GM12878 (cell line): ENCODE data around the gene ZNF783. TPM values are rescaled to one million over a fixed set of nuclear protein-coding genes. Genes with fewer than 3 reads are reported as not detected.

ENCODE experiments used
- ATAC-seq: fragments of 200-7000 bp; cut with Tn5 transposase; 3 replicates; pipeline ENCODE4 v1.9.1; 2020; ENCODE audit warnings: mild to moderate bottlenecking, moderate library complexity
- BruUV-seq: library from RNA; stranded (reverse); fragments of 400-500 nt; replicated peaks from 2 replicates; lab custom pipeline; 2021; lab: Mats Ljungman, UMichigan
- CTCF ChIA-PET: fragments of 300-600 bp; sonication (Branson Sonifier 250); formaldehyde crosslinking; extraction: SDS; loops from one replicate; lab custom pipeline; 2021; ENCODE audit warnings: inconsistent platforms; lab: Yijun Ruan, JAX
- POLR2A ChIA-PET: fragments of 350-600 bp; formaldehyde crosslinking; extraction: SDS; loops from one replicate; lab custom pipeline; 2021; ENCODE audit warnings: inconsistent platforms; lab: Charles Lee
- RAD21 ChIA-PET: fragments of 300-600 bp; sonication (Branson Sonifier 250); formaldehyde crosslinking; loops from one replicate; lab custom pipeline; 2023; ENCODE audit warnings: antibody characterized with exemption; ENCODE audit not compliant: unreplicated experiment; lab: Charles Lee
- SMC1A ChIA-PET: fragments of 300-600 bp; sonication (Branson Sonifier 250); formaldehyde crosslinking; loops from one replicate; lab custom pipeline; 2023; ENCODE audit not compliant: unreplicated experiment, uncharacterized antibody; lab: Charles Lee
- DNase-seq: peaks from one replicate; pipeline ENCODE4 v3.0.0-alpha.2; 2011; ENCODE audit warnings: low read depth, low spot score
- FAIRE-seq: peaks from 3 replicates; lab custom pipeline; 2011; peaks lifted over from hg19 to GRCh38; lab: Jason Lieb, UNC
- H2AFZ ChIP-seq: 2 replicates; pipeline ENCODE4 v1.6.0; 2011; ENCODE audit warnings: low read depth, low read length, control low read depth; ENCODE audit not compliant: control insufficient read depth
- H3K27ac ChIP-seq: 2 replicates; pipeline ENCODE4 v1.5.1; 2011; ENCODE audit warnings: control low read depth; ENCODE audit not compliant: control insufficient read depth, insufficient read depth
- H3K27me3 ChIP-seq, 2 experiments: replicated peaks in 1 of 2; 2 replicates each; pipeline versions ENCODE4 v1.6.0 to v1.6.1; 2011; ENCODE audit warnings: low read length in 1 of 2; ENCODE audit not compliant: control insufficient read depth in 2 of 2, insufficient read depth in 2 of 2
- H3K36me3 ChIP-seq, 2 experiments: 2 replicates each; pipeline ENCODE4 v1.5.1; 2011; ENCODE audit warnings: low read length in 1 of 2; ENCODE audit not compliant: control insufficient read depth in 2 of 2, insufficient read depth in 2 of 2
- H3K4me1 ChIP-seq: 2 replicates; pipeline ENCODE4 v1.6.1; 2011; ENCODE audit warnings: mild to moderate bottlenecking, low read length, moderate library complexity, mixed read lengths; ENCODE audit not compliant: control insufficient read depth, insufficient read depth
- H3K4me2 ChIP-seq: 2 replicates; pipeline ENCODE4 v1.6.0; 2011; ENCODE audit warnings: control low read depth; ENCODE audit not compliant: control insufficient read depth, insufficient read depth
- H3K4me3 ChIP-seq: fragments of 200-600 bp; sonication (generic); 2 replicates; pipeline ENCODE4 v1.5.1; 2016
- H3K79me2 ChIP-seq: 2 replicates; pipeline ENCODE4 v1.6.0; 2011; ENCODE audit warnings: low read length; ENCODE audit not compliant: control insufficient read depth, insufficient read depth
- H3K9ac ChIP-seq: 2 replicates; pipeline ENCODE4 v1.8.0; 2011; ENCODE audit warnings: low read length, control low read depth, mixed read lengths; ENCODE audit not compliant: control insufficient read depth, insufficient read depth
- H3K9me3 ChIP-seq: replicated peaks from 3 replicates; pipeline ENCODE4 v1.5.1; 2011; ENCODE audit warnings: mild to moderate bottlenecking, low read length; ENCODE audit not compliant: control insufficient read depth, insufficient read depth
- H4K20me1 ChIP-seq: 2 replicates; pipeline ENCODE4 v1.6.0; 2011; ENCODE audit not compliant: control insufficient read depth, insufficient read depth
- CHD2 ChIP-seq: IDR thresholded peaks from 2 replicates; pipeline ENCODE4 v1.6.1; 2011; ENCODE audit warnings: low read depth, low read length, improper control_type of control experiment, borderline replicate concordance
- DPF2 ChIP-seq: fragments of 450-650 bp; IDR thresholded peaks from 2 replicates; pipeline ENCODE4 v1.6.1; 2017; ENCODE audit warnings: mild to moderate bottlenecking
- HCFC1 ChIP-seq: fragments of 150-350 bp; IDR thresholded peaks from 2 replicates; pipeline ENCODE4 v1.6.1; 2014; ENCODE audit warnings: low read length
- IKZF1 ChIP-seq: fragments of 450-650 bp; conservative IDR thresholded peaks from 2 replicates; pipeline ENCODE4 v1.6.1; 2017; ENCODE audit warnings: antibody characterized with exemption, mild to moderate bottlenecking
- KAT2A ChIP-seq: conservative IDR thresholded peaks from 2 replicates; pipeline ENCODE4 v1.6.1; 2011; ENCODE audit warnings: low read depth, low read length; ENCODE audit not compliant: control insufficient read depth
- MAX ChIP-seq: IDR thresholded peaks from 2 replicates; pipeline ENCODE4 v1.6.1; 2012; ENCODE audit warnings: low read depth, low read length, improper control_type of control experiment
- MXI1 ChIP-seq: fragments of 150-350 bp; IDR thresholded peaks from 2 replicates; pipeline ENCODE4 v1.6.1; 2011; ENCODE audit warnings: low read depth, mild to moderate bottlenecking, inconsistent platforms, low read length, improper control_type of control experiment
- MYB ChIP-seq: fragments of 150-350 bp; IDR thresholded peaks from 2 replicates; pipeline ENCODE4 v1.6.1; 2014; ENCODE audit warnings: mild to moderate bottlenecking, low read depth, low read length, borderline replicate concordance
- NFIC ChIP-seq: IDR thresholded peaks from 2 replicates; pipeline ENCODE4 v1.6.1; 2012; ENCODE audit warnings: low read depth, mild to moderate bottlenecking, inconsistent platforms, low read length, moderate library complexity
- NFXL1 ChIP-seq: fragments of 450-650 bp; IDR thresholded peaks from 2 replicates; pipeline ENCODE4 v1.6.1; 2017; ENCODE audit warnings: antibody characterized with exemption, mild to moderate bottlenecking, borderline replicate concordance
- POLR2AphosphoS2 ChIP-seq: IDR thresholded peaks from 2 replicates; pipeline ENCODE4 v1.6.1; 2011; ENCODE audit warnings: low read depth, mild to moderate bottlenecking, low read length, improper control_type of control experiment, moderate library complexity
- RCOR1 ChIP-seq: conservative IDR thresholded peaks from 2 replicates; pipeline ENCODE4 v1.6.1; 2012; ENCODE audit warnings: low read depth, low read length, improper control_type of control experiment
- SMAD5 ChIP-seq: IDR thresholded peaks from 2 replicates; pipeline ENCODE4 v1.6.1; 2016; ENCODE audit warnings: antibody characterized with exemption, low read depth
- TCF12 ChIP-seq: IDR thresholded peaks from 2 replicates; pipeline ENCODE4 v1.6.1; 2011; ENCODE audit warnings: low read depth, mild to moderate bottlenecking, low read length
- WGBS: methylation state at CpG from one replicate; pipeline ENCODE4 v1.1.6; 2016; ENCODE audit warnings: low lambda C conversion rate; ENCODE audit not compliant: insufficient replicate concordance, insufficient coverage; ENCODE audit errors: missing lambda C conversion rate; 5-methylcytosine and 5-hydroxymethylcytosine counted together
- in situ Hi-C: fragments of 300-500 bp; cut with MboI; formaldehyde crosslinking; loops from 9 replicates; pipeline ENCODE4 v1.14.3; 2018; ENCODE audit warnings: mixed read lengths
- intact Hi-C: fragments of 100-400 bp; cut with micrococcal nuclease; formaldehyde crosslinking; loops from one replicate; pipeline ENCODE4 v1.14.2; 2022; ENCODE audit not compliant: unreplicated experiment
- polyA plus RNA-seq, 11 experiments: library from polyadenylated mRNA; depleted of rRNA in 4 of 11; unstranded in 6 of 11; stranded (reverse) in 5 of 11; fragments of >200 nt; fragmentation: Nextera tagmentation in 4 of 11; fragmentation: Illumina TruSeq in 1 of 11; extraction: Ambion mirVana in 4 of 11; extraction: Trizol in 1 of 11; gene quantifications; 1 replicate in 1 of 11; 2 replicates in 10 of 11; pipeline versions ENCODE4 v1.2.1 to v1.2.3, GENCODE V29; 2011 to 2016; ENCODE audit warnings: inconsistent platforms in 2 of 11, missing spikeins in 2 of 11, low read depth in 1 of 11
- total RNA-seq, 4 experiments: library from RNA; depleted of rRNA in 3 of 4; stranded (reverse); fragments of >200 nt in 3 of 4; fragmentation: Illumina TruSeq in 1 of 4; extraction: Trizol in 1 of 4; gene quantifications; 2 replicates each; pipeline versions ENCODE4 v1.2.1 to v1.2.3, GENCODE V29; 2013 to 2021
- TF ChIP-seq, protein P1 (sequence below): fragments of 450-650 bp; IDR thresholded peaks from 2 replicates; pipeline ENCODE4 v1.6.1; 2017; ENCODE audit warnings: borderline replicate concordance
- TF ChIP-seq, protein P2 (sequence below): fragments of 150-350 bp; IDR thresholded peaks from 2 replicates; pipeline ENCODE4 v1.6.1; 2016; ENCODE audit warnings: low read depth, low read length
- TF ChIP-seq, protein P3 (sequence below): fragments of 450-650 bp; IDR thresholded peaks from 2 replicates; pipeline ENCODE4 v1.6.1; 2018; ENCODE audit warnings: mild to moderate bottlenecking, low read depth, moderate library complexity; ENCODE audit not compliant: partially characterized antibody

ZNF783 gene
- total and polyA plus RNA-seq, 10 of the 15 experiments (the other 5 are each of a cell fraction or from before 2014, with no cell fraction given): 2.0 to 14.4 (median 6.4) TPM

GRCh38 chr7:149302865-149303264 lies 40.9 kb downstream of the ZNF783 start:
- TF ChIP-seq MYB (no peak), NFXL1 (no peak), TCF12 (no peak), NFIC (no peak), SMAD5 (no peak), IKZF1 (no peak), RCOR1 (no peak), MXI1 (no peak), KAT2A (no peak), DPF2 (no peak), CHD2 (no peak), MAX (no peak), POLR2AphosphoS2 (no peak), HCFC1 (no peak)
- TF ChIP-seq, protein P1, sequence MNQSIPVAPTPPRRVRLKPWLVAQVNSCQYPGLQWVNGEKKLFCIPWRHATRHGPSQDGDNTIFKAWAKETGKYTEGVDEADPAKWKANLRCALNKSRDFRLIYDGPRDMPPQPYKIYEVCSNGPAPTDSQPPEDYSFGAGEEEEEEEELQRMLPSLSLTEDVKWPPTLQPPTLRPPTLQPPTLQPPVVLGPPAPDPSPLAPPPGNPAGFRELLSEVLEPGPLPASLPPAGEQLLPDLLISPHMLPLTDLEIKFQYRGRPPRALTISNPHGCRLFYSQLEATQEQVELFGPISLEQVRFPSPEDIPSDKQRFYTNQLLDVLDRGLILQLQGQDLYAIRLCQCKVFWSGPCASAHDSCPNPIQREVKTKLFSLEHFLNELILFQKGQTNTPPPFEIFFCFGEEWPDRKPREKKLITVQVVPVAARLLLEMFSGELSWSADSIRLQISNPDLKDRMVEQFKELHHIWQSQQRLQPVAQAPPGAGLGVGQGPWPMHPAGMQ: no peak
- TF ChIP-seq, protein P2, sequence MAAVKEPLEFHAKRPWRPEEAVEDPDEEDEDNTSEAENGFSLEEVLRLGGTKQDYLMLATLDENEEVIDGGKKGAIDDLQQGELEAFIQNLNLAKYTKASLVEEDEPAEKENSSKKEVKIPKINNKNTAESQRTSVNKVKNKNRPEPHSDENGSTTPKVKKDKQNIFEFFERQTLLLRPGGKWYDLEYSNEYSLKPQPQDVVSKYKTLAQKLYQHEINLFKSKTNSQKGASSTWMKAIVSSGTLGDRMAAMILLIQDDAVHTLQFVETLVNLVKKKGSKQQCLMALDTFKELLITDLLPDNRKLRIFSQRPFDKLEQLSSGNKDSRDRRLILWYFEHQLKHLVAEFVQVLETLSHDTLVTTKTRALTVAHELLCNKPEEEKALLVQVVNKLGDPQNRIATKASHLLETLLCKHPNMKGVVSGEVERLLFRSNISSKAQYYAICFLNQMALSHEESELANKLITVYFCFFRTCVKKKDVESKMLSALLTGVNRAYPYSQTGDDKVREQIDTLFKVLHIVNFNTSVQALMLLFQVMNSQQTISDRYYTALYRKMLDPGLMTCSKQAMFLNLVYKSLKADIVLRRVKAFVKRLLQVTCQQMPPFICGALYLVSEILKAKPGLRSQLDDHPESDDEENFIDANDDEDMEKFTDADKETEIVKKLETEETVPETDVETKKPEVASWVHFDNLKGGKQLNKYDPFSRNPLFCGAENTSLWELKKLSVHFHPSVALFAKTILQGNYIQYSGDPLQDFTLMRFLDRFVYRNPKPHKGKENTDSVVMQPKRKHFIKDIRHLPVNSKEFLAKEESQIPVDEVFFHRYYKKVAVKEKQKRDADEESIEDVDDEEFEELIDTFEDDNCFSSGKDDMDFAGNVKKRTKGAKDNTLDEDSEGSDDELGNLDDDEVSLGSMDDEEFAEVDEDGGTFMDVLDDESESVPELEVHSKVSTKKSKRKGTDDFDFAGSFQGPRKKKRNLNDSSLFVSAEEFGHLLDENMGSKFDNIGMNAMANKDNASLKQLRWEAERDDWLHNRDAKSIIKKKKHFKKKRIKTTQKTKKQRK: no peak
- TF ChIP-seq, protein P3, sequence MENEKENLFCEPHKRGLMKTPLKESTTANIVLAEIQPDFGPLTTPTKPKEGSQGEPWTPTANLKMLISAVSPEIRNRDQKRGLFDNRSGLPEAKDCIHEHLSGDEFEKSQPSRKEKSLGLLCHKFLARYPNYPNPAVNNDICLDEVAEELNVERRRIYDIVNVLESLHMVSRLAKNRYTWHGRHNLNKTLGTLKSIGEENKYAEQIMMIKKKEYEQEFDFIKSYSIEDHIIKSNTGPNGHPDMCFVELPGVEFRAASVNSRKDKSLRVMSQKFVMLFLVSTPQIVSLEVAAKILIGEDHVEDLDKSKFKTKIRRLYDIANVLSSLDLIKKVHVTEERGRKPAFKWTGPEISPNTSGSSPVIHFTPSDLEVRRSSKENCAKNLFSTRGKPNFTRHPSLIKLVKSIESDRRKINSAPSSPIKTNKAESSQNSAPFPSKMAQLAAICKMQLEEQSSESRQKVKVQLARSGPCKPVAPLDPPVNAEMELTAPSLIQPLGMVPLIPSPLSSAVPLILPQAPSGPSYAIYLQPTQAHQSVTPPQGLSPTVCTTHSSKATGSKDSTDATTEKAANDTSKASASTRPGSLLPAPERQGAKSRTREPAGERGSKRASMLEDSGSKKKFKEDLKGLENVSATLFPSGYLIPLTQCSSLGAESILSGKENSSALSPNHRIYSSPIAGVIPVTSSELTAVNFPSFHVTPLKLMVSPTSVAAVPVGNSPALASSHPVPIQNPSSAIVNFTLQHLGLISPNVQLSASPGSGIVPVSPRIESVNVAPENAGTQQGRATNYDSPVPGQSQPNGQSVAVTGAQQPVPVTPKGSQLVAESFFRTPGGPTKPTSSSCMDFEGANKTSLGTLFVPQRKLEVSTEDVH: no peak
- in situ Hi-C loops: no loop called here

More at GRCh38 chr7:149302865-149303264, 40.9 kb downstream of the ZNF783 start:
- Histone ChIP-seq H3K27me3 (no peaks in the 10 kb centered on the region), H3K36me3 (no peaks in the 10 kb centered on the region), H3K79me2 (no peaks in the 10 kb centered on the region), H2AFZ (no peak overlapping the region), H3K4me3 (no peak overlapping the region), H3K4me2 (no peak overlapping the region), H3K4me1 (no peaks in the 10 kb centered on the region), H4K20me1 (no peaks in the 10 kb centered on the region), H3K27ac (no peak overlapping the region), H3K9ac (no peak overlapping the region), H3K9me3 (no peaks in the 10 kb centered on the region; the same call in 2 of the 3 replicates)
- DNase-seq: no peak
- intact Hi-C loops: no loop called here
- 0% methylated on average over 2 of the region's 2 CpGs for WGBS
- no TSS peak for BruUV-seq
- POLR2A ChIA-PET: no interaction called here
- RAD21 ChIA-PET: no interaction called here
- CTCF ChIA-PET: no interaction called here
- no peak for ATAC-seq
- SMC1A ChIA-PET: no interaction called here
- no peak for FAIRE-seq
